Mucosa of rectum (tissue), 2 donors: Measurements from ENCODE around the gene AGO4.

Experiments
- H3K27ac ChIP-seq, 2 donors: one replicate each; pipeline ENCODE4 v1.7.0; 2013; ENCODE audit warnings: inconsistent platforms in 2 of 2, low read depth in 2 of 2, low read length in 2 of 2
- H3K27me3 ChIP-seq, 2 donors: one replicate each; pipeline ENCODE4 v1.7.0; 2013; ENCODE audit warnings: low read length in 2 of 2; ENCODE audit not compliant: control insufficient read depth in 2 of 2, insufficient read depth in 2 of 2
- H3K36me3 ChIP-seq, 2 donors: one replicate each; pipeline ENCODE4 v1.7.0; 2013; ENCODE audit warnings: low read length in 2 of 2; ENCODE audit not compliant: control insufficient read depth in 2 of 2, insufficient read depth in 2 of 2
- H3K4me1 ChIP-seq, 2 donors: one replicate each; pipeline ENCODE4 v1.7.0; 2013; ENCODE audit warnings: low read length in 2 of 2, mild to moderate bottlenecking in 1 of 2; ENCODE audit not compliant: control insufficient read depth in 2 of 2, insufficient read depth in 2 of 2
- H3K4me3 ChIP-seq, 2 donors: one replicate each; pipeline ENCODE4 v1.7.0; 2013; ENCODE audit warnings: low read length in 2 of 2
- H3K9ac ChIP-seq, 2 donors: one replicate each; pipeline ENCODE4 v1.7.0; 2013; ENCODE audit warnings: low read length in 2 of 2, low read depth in 1 of 2, mild to moderate bottlenecking in 1 of 2
- H3K9me3 ChIP-seq, 2 donors: one replicate each; pipeline ENCODE4 v1.7.0; 2013; ENCODE audit warnings: low read length in 2 of 2; ENCODE audit not compliant: control insufficient read depth in 2 of 2
- donor health status: healthy.
- donor health status: Normal muscosa, but diverticular disease.

The AGO4 gene

GRCh38 chr1:35876988-35877387, 69.2 kb downstream of the AGO4 start:
- H3K9me3 ChIP-seq = no peaks in the 10 kb centered on the region
- H3K4me1 ChIP-seq = peaks cover 0 to 7% of the 10 kb centered on the region in 2 donors
- no peak overlapping the region for H3K27ac ChIP-seq
- H3K27me3 ChIP-seq = no peaks in the 10 kb centered on the region
- H3K4me3 ChIP-seq = no peak overlapping the region
- no peaks in the 10 kb centered on the region for H3K36me3 ChIP-seq
- no peak overlapping the region for H3K9ac ChIP-seq

- Histone ChIP-seq H3K4me3 (no peak overlapping the region), H3K36me3 (no peaks in the 10 kb centered on the region), H3K4me1 (peaks cover 9 to 21% of the 10 kb centered on the region in 2 donors), H3K9ac (no peak overlapping the region), H3K27ac (no peak overlapping the region), H3K27me3 (no peaks in the 10 kb centered on the region), H3K9me3 (no peaks in the 10 kb centered on the region)
Observed at GRCh38 chr1:35881850-35882273, 74.0 kb downstream of the AGO4 start.

DNA sequence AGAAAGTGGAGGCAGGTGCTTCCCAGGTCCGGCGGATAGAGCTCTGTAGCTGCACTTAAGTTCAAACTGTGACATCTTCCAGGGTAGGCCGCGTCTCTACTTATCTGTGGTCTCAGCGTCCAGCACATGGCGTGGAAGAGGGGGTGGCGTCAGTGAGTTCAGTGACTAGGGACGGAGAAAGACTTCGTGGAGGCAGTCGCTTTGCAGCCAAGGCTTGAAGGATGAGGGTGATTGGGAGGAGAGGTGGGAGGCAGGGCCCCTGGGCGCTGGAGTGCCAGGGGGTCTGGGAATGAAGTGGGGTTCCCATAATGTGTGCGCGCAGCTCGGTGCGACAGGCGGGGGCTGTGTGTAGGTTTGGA, 74.7 kb downstream of the AGO4 start:
- Histone ChIP-seq H3K4me1 (peaks cover 15 to 28% of the 10 kb centered on the region in 2 donors), H3K36me3 (no peaks in the 10 kb centered on the region), H3K9ac (peak overlapping the region in 1 of 2 donors; percentile 93), H3K9me3 (no peaks in the 10 kb centered on the region), H3K4me3 (peak overlapping the region; percentile 48 to 95), H3K27ac (no peak overlapping the region), H3K27me3 (no peaks in the 10 kb centered on the region)

DNA sequence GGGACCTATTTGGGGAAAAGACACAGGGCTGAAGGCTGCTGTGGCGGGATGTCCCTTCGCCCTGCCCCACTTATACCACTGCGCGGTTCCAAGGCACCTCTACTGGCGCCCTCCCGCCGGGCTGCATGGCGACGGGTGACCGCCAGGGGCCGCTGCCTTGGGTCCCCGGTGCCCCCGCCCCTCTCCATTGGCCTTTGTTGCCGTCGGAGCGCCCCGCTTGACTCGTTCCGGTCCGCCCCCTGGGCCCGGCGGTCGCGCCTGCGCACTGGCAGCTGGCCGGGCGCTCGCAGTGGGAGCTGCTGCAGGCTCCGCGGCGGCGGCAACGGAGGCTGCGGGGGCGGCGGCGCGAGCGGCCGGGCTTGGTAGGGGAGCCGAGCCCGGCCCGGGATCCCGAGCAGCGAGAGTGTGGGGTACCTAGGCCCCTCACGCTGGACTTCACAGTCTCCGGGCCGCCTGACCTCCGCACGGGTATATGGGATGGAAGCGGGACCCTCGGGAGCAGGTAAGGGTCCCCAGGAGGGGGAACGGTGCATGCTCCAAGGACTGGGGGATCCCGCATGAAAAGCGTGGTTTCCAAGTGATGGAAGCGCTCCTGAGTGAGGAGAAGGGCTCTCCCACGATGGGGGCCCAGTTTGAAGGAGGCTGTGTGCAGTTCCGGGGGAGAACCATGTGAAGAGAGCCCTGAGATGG, 75.3 kb downstream of the AGO4 start, which contains the start of gene AGO1:
AGO1 (plus strand) TSS at position 265 of the 690 bp plus-strand sequence; CDS start at position 478, 213 bp downstream.
- Histone ChIP-seq H3K9ac (peak within 1 kb of the TSS; percentile 93 to 97), H3K4me3 (peak within 1 kb of the TSS; percentile 95 to 97), H3K36me3 (no peaks in the 10 kb centered on the region), H3K4me1 (peaks cover 15 to 32% of the 10 kb centered on the region in 2 donors), H3K9me3 (no peaks in the 10 kb centered on the region), H3K27ac (peak within 1 kb of the TSS; percentile 61 to 65), H3K27me3 (no peaks in the 10 kb centered on the region)

DNA sequence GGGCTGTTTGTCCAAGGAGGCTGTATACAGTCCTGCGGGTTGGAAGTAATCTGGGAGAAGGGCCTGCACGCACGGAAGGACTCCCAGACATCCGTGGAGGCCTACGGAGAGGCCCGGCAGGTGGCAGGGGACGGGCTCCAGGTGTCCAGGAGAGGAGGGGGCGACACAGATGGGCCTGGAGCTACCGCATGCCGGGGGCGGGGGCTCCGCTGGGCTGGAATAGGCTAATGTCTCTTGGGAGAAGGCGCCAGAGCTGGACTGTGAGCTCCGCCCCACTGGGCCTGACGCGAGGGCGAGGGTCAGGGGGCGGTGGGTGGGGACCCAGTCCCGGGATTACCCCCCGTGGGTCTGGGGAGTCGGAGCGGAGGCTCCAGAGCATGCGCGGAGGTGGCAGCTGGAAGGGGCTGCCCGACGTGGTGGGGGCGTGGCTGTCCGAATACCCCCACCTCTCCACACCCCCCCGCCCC, 75.9 kb downstream of the AGO4 start:
- Histone ChIP-seq H3K27ac (peak overlapping the region; percentile 61 to 65), H3K27me3 (no peaks in the 10 kb centered on the region), H3K9me3 (no peaks in the 10 kb centered on the region), H3K9ac (peak overlapping the region; percentile 93 to 97), H3K36me3 (peaks cover 0 to under 1% of the 10 kb centered on the region in 2 donors), H3K4me1 (peaks cover 15 to 32% of the 10 kb centered on the region in 2 donors), H3K4me3 (peak overlapping the region; percentile 95 to 97)

DNA sequence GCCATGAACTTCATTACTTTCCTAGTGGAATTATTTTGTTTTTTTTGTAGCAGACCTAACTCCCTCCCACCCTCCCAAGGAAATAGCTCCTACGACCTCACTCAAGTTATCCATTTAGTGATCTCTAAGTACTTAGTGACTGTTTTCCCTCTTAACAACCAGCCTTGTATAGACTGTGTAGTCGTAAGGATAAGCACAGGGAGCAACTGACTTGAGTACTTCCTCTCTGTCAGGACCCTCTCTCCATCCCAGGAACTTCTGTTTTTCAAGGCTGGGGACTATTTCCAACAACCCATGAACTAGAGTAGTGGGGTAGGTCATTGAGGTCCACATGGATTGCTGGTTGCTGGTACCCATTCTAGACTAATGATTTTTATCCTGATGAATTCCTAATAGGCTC, 77.1 kb downstream of the AGO4 start:
- H3K4me1 ChIP-seq = peaks cover 15 to 29% of the 10 kb centered on the region in 2 donors
- no peaks in the 10 kb centered on the region for H3K9me3 ChIP-seq
- H3K27ac ChIP-seq = no peak overlapping the region
- H3K9ac ChIP-seq = no peak overlapping the region
- H3K4me3 ChIP-seq = no peak overlapping the region
- H3K27me3 ChIP-seq = no peaks in the 10 kb centered on the region
- peaks cover 0 to 5% of the 10 kb centered on the region in 2 donors for H3K36me3 ChIP-seq

DNA sequence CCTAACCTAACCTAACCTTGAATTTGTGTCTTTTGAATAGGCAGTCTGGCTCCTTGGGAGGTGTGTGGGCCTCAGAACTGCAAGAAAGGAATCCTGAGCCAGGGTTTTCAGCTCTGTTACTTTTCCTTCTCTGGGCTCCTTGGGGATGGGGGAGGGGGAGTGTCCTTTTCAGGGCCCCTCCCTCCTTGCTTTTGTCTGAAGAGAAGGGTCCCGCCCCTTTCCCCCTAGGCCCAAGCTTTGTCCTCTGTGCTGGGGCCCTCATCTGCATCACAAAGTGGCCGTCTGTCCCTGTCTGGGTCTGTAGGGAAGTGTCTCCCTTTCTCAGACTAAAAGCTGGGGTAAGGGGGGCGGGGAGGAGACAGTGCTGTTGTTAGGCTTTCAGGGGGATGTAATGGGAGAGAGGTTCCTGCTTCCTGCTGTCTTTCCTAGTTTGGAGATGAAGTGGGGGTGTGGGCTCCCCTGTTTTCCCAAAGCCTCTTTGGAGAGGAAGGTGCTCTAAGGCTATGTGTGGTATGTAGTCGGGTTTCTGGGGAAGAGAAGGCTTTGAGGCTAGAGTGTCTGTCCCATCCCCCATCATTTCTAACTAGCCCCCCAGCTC, 78.2 kb downstream of the AGO4 start:
- Histone ChIP-seq H3K27ac (peak overlapping the region in 1 of 2 donors; percentile 32), H3K4me3 (no peak overlapping the region), H3K9ac (no peak overlapping the region), H3K36me3 (peaks cover 3 to 6% of the 10 kb centered on the region in 2 donors), H3K9me3 (no peaks in the 10 kb centered on the region), H3K27me3 (no peaks in the 10 kb centered on the region), H3K4me1 (peaks cover 15 to 25% of the 10 kb centered on the region in 2 donors)

DNA sequence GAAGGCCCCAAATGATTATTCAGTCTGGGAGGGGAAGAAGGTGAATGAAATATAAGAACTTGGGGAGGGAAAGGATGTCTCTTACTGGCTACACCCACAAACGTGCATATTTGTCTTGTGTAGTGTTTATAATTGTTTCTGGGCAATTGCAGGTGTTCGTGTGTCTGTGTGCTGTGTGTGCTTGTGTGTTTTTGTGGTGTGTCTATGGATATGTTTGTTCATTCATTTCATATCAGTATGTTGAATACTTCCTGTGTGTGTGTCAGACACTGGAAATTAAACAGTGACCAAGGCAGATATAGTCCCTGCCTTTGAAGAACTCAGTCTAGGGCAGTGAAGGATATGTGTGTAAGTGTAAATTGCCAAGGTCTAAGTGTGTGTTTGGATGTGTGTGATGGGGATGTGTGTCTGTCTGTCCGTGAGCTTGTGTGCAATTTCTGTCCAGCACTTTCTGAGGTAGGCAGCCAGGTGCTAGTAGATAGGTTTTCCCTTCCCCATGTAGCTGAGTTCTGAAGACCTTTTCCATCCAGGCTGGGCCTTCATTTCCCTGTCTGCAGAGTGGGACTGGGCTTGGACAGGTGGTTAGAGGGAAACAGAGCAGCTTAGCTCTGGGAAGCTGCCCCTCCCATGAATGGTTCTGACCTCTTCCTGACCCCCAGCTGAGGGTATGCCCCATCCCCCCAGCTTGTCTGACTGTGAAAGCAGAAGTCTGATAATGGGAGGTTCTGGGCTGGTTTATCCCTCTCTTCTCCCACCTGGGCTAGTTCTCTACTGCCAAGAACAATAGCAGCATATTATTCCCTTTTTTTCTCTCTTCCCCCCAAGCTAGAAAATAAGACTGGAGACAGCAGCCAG, 79.0 kb downstream of the AGO4 start:
- no peak overlapping the region for H3K4me3 ChIP-seq
- H3K36me3 ChIP-seq = peaks cover 5 to 8% of the 10 kb centered on the region in 2 donors
- H3K9me3 ChIP-seq = no peaks in the 10 kb centered on the region
- H3K4me1 ChIP-seq = peaks cover 15 to 25% of the 10 kb centered on the region in 2 donors
- no peak overlapping the region for H3K9ac ChIP-seq
- H3K27ac ChIP-seq = peak overlapping the region; percentile 32 to 35
- no peaks in the 10 kb centered on the region for H3K27me3 ChIP-seq

DNA sequence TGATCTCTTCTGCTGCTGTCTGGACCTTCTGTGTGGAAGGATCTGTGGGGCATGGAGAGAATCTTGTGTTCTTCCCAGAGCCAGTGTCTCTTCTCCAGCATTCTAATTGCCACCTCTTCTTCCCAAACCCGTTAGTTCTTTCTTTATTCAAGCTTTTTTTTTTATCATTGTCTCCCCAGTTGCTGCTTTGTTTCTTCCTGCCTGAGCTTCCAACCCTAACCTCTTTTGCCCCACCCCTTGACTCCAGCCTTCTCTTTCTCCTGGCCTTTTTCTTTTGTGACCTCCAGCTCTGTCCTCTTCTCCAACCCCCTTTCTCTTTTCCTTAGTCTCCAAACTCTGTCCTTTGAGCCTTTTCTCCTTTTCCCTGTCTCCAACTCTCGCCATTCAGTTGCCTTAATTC, 79.7 kb downstream of the AGO4 start:
- Histone ChIP-seq H3K4me3 (no peak overlapping the region), H3K36me3 (peaks cover 11 to 14% of the 10 kb centered on the region in 2 donors)

More for the DNA sequence above, 79.7 kb downstream of the AGO4 start:
- no peaks in the 10 kb centered on the region for H3K27me3 ChIP-seq
- no peaks in the 10 kb centered on the region for H3K9me3 ChIP-seq
- peaks cover 15 to 25% of the 10 kb centered on the region in 2 donors for H3K4me1 ChIP-seq
- H3K27ac ChIP-seq = no peak overlapping the region
- no peak overlapping the region for H3K9ac ChIP-seq
